HepG2 (cell line): ENCODE data around the gene SLC7A6OS. TPM values are rescaled to one million over a fixed set of nuclear protein-coding genes. Genes with fewer than 3 reads are reported as not detected.

Source experiments
- BCL6 ChIP-seq: IDR thresholded peaks from 2 replicates; pipeline ENCODE4 v1.6.1; 2016; ENCODE audit warnings: missing genetic modification reagents, missing compliant biosample characterization
- CEBPB ChIP-seq: IDR thresholded peaks from 2 replicates; pipeline ENCODE4 v1.6.1; 2011; ENCODE audit warnings: low read depth, low read length, improper control_type of control experiment, borderline replicate concordance
- CEBPG ChIP-seq: IDR thresholded peaks from 2 replicates; pipeline ENCODE4 v1.6.1; 2016
- ETV6 ChIP-seq: sonication (generic); formaldehyde crosslinking; conservative IDR thresholded peaks from 2 replicates; pipeline ENCODE4 v1.4.0; 2020; ENCODE audit warnings: missing genetic modification reagents
- GATA4 ChIP-seq: sonication (generic); IDR thresholded peaks from 2 replicates; pipeline ENCODE4 v1.6.1; 2016; ENCODE audit warnings: antibody characterized with exemption, low read depth, borderline replicate concordance
- HDAC1 ChIP-seq: sonication (generic); formaldehyde crosslinking; IDR thresholded peaks from 2 replicates; pipeline ENCODE4 v1.5.1; 2020; ENCODE audit warnings: mild to moderate bottlenecking, missing genetic modification reagents
- MBNL3 ChIP-seq: fragments of 250-450 bp; sonication (Bioruptor Pico); conservative IDR thresholded peaks from 2 replicates; pipeline ENCODE4 v1.8.0; 2022; ENCODE audit warnings: mild to moderate bottlenecking, inconsistent platforms
- MEIS2 ChIP-seq: sonication (generic); formaldehyde crosslinking; IDR thresholded peaks from 2 replicates; pipeline ENCODE4 v1.9.0; 2021; ENCODE audit warnings: mild to moderate bottlenecking, missing genetic modification reagents
- NCOR1 ChIP-seq: fragments of 200-600 bp; sonication (generic); IDR thresholded peaks from 2 replicates; pipeline ENCODE4 v1.7.0; 2017; ENCODE audit warnings: antibody characterized with exemption, low read length, borderline replicate concordance
- SOX13 ChIP-seq, 3 experiments: fragments of 450-650 bp in 1 of 3; sonication (generic) in 1 of 3; formaldehyde crosslinking in 1 of 3; IDR thresholded peaks in 2 of 3; conservative IDR thresholded peaks in 1 of 3; 2 replicates each; pipeline versions ENCODE4 v1.5.0 to v1.6.1; 2016 to 2020; ENCODE audit warnings: antibody characterized with exemption in 1 of 3, mild to moderate bottlenecking in 1 of 3, missing compliant biosample characterization in 1 of 3, missing genetic modification reagents in 1 of 3, moderate library complexity in 1 of 3
- SOX5 ChIP-seq: IDR thresholded peaks from 2 replicates; pipeline ENCODE4 v1.6.1; 2016; ENCODE audit warnings: borderline replicate concordance
- TBX3 ChIP-seq: fragments of 450-650 bp; IDR thresholded peaks from 2 replicates; pipeline ENCODE4 v1.6.1; 2017; ENCODE audit warnings: antibody characterized with exemption, mild to moderate bottlenecking, inconsistent platforms, borderline replicate concordance
- ZBTB20 ChIP-seq: sonication (generic); formaldehyde crosslinking; IDR thresholded peaks from 2 replicates; pipeline ENCODE4 v1.8.1; 2023; ENCODE audit warnings: missing genetic modification reagents, low read depth, mild to moderate bottlenecking, borderline replicate concordance
- ZNF205 ChIP-seq: IDR thresholded peaks from 2 replicates; pipeline ENCODE4 v1.6.1; 2018; ENCODE audit warnings: missing biosample characterization, missing genetic modification reagents
- polyA plus RNA-seq, 8 experiments: library from polyadenylated mRNA; depleted of rRNA in 3 of 8; stranded (reverse) in 7 of 8; unstranded in 1 of 8; fragments of >200 nt; fragmentation: Illumina TruSeq in 4 of 8; extraction: Trizol in 4 of 8; gene quantifications; 2 replicates each; pipeline versions ENCODE4 v1.2.1 to v1.2.3, GENCODE V29; 2011 to 2016; ENCODE audit warnings: low read depth in 4 of 8, missing spikeins in 1 of 8, mixed read lengths in 1 of 8; ENCODE audit not compliant: insufficient read depth in 1 of 8
- total RNA-seq, 5 experiments: library from RNA; depleted of rRNA; stranded (reverse); fragments of >200 nt; fragmentation: Illumina TruSeq; extraction: Trizol; gene quantifications; 2 replicates each; pipeline ENCODE4 v1.2.3, GENCODE V29; 2016; ENCODE audit warnings: low read depth in 1 of 5
- TF ChIP-seq, protein P1 (sequence below): sonication (generic); formaldehyde crosslinking; IDR thresholded peaks from 2 replicates; pipeline ENCODE4 v1.4.0; 2020; ENCODE audit warnings: missing genetic modification reagents
- TF ChIP-seq, protein P2 (sequence below): sonication (generic); formaldehyde crosslinking; conservative IDR thresholded peaks from 2 replicates; pipeline ENCODE4 v1.4.0; 2020; ENCODE audit warnings: missing genetic modification reagents
- TF ChIP-seq, protein P3 (sequence below): sonication (generic); formaldehyde crosslinking; IDR thresholded peaks from 2 replicates; pipeline ENCODE4 v1.4.0; 2020; ENCODE audit warnings: missing genetic modification reagents, mild to moderate bottlenecking, borderline replicate concordance
- TF ChIP-seq, protein P4 (sequence below): IDR thresholded peaks from 2 replicates; pipeline ENCODE4 v1.6.1; 2012; ENCODE audit warnings: inconsistent platforms
- TF ChIP-seq, protein P5 (sequence below): sonication (generic); formaldehyde crosslinking; IDR thresholded peaks from 2 replicates; pipeline ENCODE4 v1.4.0; 2020; ENCODE audit warnings: missing genetic modification reagents

The SLC7A6OS gene
- total and polyA plus RNA-seq, 2 of the 13 experiments (the other 11 are each of a cell fraction or from before 2014, with no cell fraction given): 11.2 to 21.5 TPM

DNA sequence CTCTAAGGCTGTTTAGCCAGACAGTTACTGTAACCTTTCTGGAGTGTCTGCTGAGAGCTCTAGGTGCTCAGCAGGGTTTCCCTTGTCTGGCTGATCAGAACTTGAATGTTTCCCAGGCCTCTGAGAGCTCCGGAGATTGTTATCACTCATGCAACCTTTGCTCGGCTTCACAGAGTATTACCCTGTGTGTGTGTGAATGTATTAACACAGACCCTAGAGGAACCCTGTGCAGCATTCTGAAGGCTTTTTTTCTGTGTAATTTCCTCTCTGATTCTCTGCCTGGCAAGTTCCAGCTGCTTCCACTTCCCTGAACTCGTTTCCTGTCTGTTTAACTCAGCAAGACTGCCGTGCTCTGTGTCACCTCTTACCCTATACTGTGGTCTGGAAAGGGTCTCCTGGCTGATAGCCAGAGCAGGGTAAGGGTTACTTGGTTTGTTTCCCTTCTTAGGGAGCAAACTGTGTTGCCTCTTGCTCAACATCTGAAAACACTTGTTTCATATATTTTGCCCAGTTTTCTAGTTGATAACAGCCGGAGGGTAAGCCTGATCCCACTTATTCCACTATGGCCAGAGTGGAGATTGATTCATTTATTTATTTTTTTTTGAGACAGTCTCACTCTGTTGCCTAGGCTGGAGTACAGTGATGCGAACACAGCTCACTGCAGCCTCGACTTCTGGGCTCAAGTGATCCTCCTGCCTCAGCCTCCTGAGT is 21.8 kb upstream of the SLC7A6OS start (continued):
- TF ChIP-seq, protein P1, sequence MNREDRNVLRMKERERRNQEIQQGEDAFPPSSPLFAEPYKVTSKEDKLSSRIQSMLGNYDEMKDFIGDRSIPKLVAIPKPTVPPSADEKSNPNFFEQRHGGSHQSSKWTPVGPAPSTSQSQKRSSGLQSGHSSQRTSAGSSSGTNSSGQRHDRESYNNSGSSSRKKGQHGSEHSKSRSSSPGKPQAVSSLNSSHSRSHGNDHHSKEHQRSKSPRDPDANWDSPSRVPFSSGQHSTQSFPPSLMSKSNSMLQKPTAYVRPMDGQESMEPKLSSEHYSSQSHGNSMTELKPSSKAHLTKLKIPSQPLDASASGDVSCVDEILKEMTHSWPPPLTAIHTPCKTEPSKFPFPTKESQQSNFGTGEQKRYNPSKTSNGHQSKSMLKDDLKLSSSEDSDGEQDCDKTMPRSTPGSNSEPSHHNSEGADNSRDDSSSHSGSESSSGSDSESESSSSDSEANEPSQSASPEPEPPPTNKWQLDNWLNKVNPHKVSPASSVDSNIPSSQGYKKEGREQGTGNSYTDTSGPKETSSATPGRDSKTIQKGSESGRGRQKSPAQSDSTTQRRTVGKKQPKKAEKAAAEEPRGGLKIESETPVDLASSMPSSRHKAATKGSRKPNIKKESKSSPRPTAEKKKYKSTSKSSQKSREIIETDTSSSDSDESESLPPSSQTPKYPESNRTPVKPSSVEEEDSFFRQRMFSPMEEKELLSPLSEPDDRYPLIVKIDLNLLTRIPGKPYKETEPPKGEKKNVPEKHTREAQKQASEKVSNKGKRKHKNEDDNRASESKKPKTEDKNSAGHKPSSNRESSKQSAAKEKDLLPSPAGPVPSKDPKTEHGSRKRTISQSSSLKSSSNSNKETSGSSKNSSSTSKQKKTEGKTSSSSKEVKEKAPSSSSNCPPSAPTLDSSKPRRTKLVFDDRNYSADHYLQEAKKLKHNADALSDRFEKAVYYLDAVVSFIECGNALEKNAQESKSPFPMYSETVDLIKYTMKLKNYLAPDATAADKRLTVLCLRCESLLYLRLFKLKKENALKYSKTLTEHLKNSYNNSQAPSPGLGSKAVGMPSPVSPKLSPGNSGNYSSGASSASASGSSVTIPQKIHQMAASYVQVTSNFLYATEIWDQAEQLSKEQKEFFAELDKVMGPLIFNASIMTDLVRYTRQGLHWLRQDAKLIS: no peak
- TF ChIP-seq CEBPB (peak; percentile 52; the same call in 1 of the 2 replicates), MBNL3 (CRISPR knock-in tag) (no peak), TBX3 (no peak), HDAC1 (CRISPR knock-in tag) (peak; percentile 51), CEBPG (CRISPR knock-in tag) (peak; percentile 62), NCOR1 (peak; percentile 77), SOX5 (peak; percentile 47; the same call in 1 of the 2 replicates), ZNF205 (CRISPR knock-in tag) (peak; percentile 69), SOX13 (IDR thresholded peaks at IDR 0.05) (no peak), SOX13 (CRISPR knock-in tag; conservative IDR thresholded peaks at IDR 0.05 in 1 of 2, IDR thresholded peaks at IDR 0.05 in 1 of 2) (0 out of 4 replicates have a peak, but pooled peaks of 1 of the 2 experiments have one; percentile 9), GATA4 (no peak), ETV6 (CRISPR knock-in tag) (0 out of 2 replicates have a peak, but pooled peaks have one; percentile 40), BCL6 (CRISPR knock-in tag) (peak; percentile 43), MEIS2 (CRISPR knock-in tag) (no peak), ZBTB20 (CRISPR knock-in tag) (0 out of 2 replicates have a peak, but pooled peaks have one; percentile 5)
- TF ChIP-seq, protein P2, sequence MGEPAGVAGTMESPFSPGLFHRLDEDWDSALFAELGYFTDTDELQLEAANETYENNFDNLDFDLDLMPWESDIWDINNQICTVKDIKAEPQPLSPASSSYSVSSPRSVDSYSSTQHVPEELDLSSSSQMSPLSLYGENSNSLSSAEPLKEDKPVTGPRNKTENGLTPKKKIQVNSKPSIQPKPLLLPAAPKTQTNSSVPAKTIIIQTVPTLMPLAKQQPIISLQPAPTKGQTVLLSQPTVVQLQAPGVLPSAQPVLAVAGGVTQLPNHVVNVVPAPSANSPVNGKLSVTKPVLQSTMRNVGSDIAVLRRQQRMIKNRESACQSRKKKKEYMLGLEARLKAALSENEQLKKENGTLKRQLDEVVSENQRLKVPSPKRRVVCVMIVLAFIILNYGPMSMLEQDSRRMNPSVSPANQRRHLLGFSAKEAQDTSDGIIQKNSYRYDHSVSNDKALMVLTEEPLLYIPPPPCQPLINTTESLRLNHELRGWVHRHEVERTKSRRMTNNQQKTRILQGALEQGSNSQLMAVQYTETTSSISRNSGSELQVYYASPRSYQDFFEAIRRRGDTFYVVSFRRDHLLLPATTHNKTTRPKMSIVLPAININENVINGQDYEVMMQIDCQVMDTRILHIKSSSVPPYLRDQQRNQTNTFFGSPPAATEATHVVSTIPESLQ: peak; percentile 60; the same call in 1 of the 2 replicates
- TF ChIP-seq, protein P3, sequence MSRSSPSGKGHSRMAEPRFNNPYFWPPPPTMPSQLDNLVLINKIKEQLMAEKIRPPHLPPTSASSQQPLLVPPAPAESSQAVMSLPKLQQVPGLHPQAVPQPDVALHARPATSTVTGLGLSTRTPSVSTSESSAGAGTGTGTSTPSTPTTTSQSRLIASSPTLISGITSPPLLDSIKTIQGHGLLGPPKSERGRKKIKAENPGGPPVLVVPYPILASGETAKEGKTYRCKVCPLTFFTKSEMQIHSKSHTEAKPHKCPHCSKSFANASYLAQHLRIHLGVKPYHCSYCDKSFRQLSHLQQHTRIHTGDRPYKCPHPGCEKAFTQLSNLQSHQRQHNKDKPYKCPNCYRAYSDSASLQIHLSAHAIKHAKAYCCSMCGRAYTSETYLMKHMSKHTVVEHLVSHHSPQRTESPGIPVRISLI (CRISPR knock-in tag): peak; percentile 28; the same call in 1 of the 2 replicates
- TF ChIP-seq, protein P4, sequence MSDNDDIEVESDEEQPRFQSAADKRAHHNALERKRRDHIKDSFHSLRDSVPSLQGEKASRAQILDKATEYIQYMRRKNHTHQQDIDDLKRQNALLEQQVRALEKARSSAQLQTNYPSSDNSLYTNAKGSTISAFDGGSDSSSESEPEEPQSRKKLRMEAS: 0 out of 2 replicates have a peak, but pooled peaks have one; percentile 26
- TF ChIP-seq, protein P5, sequence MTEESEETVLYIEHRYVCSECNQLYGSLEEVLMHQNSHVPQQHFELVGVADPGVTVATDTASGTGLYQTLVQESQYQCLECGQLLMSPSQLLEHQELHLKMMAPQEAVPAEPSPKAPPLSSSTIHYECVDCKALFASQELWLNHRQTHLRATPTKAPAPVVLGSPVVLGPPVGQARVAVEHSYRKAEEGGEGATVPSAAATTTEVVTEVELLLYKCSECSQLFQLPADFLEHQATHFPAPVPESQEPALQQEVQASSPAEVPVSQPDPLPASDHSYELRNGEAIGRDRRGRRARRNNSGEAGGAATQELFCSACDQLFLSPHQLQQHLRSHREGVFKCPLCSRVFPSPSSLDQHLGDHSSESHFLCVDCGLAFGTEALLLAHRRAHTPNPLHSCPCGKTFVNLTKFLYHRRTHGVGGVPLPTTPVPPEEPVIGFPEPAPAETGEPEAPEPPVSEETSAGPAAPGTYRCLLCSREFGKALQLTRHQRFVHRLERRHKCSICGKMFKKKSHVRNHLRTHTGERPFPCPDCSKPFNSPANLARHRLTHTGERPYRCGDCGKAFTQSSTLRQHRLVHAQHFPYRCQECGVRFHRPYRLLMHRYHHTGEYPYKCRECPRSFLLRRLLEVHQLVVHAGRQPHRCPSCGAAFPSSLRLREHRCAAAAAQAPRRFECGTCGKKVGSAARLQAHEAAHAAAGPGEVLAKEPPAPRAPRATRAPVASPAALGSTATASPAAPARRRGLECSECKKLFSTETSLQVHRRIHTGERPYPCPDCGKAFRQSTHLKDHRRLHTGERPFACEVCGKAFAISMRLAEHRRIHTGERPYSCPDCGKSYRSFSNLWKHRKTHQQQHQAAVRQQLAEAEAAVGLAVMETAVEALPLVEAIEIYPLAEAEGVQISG (CRISPR knock-in tag): peak; percentile 43; the same call in 1 of the 2 replicates
